Mucosa of rectum (tissue), 2 donors: ENCODE data around the gene MOK.

ENCODE experiments used
- H3K27ac ChIP-seq, 2 donors: one replicate each; pipeline ENCODE4 v1.7.0; 2013; ENCODE audit warnings: inconsistent platforms in 2 of 2, low read depth in 2 of 2, low read length in 2 of 2
- H3K27me3 ChIP-seq, 2 donors: one replicate each; pipeline ENCODE4 v1.7.0; 2013; ENCODE audit warnings: low read length in 2 of 2; ENCODE audit not compliant: control insufficient read depth in 2 of 2, insufficient read depth in 2 of 2
- H3K36me3 ChIP-seq, 2 donors: one replicate each; pipeline ENCODE4 v1.7.0; 2013; ENCODE audit warnings: low read length in 2 of 2; ENCODE audit not compliant: control insufficient read depth in 2 of 2, insufficient read depth in 2 of 2
- H3K4me1 ChIP-seq, 2 donors: one replicate each; pipeline ENCODE4 v1.7.0; 2013; ENCODE audit warnings: low read length in 2 of 2, mild to moderate bottlenecking in 1 of 2; ENCODE audit not compliant: control insufficient read depth in 2 of 2, insufficient read depth in 2 of 2
- H3K4me3 ChIP-seq, 2 donors: one replicate each; pipeline ENCODE4 v1.7.0; 2013; ENCODE audit warnings: low read length in 2 of 2
- H3K9ac ChIP-seq, 2 donors: one replicate each; pipeline ENCODE4 v1.7.0; 2013; ENCODE audit warnings: low read length in 2 of 2, low read depth in 1 of 2, mild to moderate bottlenecking in 1 of 2
- H3K9me3 ChIP-seq, 2 donors: one replicate each; pipeline ENCODE4 v1.7.0; 2013; ENCODE audit warnings: low read length in 2 of 2; ENCODE audit not compliant: control insufficient read depth in 2 of 2
- donor health status: healthy.
- donor health status: Normal muscosa, but diverticular disease.

Gene MOK

DNA sequence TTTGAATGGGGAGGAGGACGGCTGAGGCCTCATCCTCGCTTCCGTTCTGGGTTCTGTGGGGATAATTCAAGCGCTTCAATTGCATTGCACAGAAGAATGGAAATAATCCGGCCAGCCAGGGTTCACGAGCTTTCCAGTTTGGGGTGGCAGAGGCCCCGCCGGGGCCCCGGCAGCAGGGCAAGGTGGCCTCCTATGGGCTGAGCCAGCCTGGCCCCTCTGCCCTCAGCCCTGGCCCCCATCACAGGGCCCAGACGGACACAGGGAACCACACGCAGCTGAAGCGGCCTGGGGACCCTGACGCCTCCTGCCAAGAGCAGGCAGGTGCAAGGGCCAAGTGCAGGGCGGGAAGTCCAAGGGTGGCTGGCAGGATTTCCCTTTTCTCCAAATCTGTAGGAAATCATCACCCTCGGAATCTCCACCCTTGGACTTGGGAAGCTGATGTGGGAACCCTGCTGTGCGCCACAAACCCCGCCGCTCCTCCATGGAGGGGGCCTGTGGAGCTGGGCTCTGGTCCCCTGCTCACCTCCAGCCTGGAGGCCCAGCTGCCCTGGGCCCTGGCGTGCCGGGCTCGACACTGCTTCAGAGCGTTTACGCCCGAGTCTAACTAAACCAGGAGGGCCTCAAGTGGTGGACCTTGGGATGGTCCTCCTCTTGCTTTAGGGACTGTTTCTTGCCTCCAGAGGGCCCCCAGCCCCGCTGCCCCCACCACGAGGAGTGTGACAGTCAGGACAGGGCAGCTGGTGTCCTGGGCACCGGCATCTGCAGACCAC lies 78.4 kb downstream of the MOK start:
- Histone ChIP-seq H3K36me3 (peaks cover 4 to 10% of the 10 kb centered on the region in 2 donors), H3K27ac (no peak overlapping the region), H3K9me3 (no peaks in the 10 kb centered on the region), H3K4me3 (no peak overlapping the region), H3K9ac (no peak overlapping the region), H3K4me1 (no peaks in the 10 kb centered on the region), H3K27me3 (no peaks in the 10 kb centered on the region)

DNA sequence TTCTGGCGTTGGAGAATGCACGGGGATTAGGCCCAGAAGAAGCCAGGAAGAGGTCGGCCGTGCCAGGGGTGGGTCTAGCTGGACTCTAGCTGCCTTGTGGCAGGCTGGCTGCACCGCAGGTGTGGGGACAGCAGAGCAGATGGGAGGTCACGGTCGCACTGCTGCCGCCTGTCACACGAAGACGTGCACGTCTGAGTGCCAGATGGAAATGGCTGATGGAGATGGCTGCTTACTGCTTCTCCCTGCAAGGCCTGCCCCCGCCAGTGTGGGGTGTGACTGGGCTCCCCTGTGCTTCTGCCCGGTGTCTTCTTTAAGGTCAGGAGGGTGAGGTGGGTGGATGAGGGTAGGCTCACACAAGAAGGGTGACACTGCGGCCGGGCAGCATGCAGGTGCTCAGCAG lies 79.0 kb downstream of the MOK start:
- Histone ChIP-seq H3K27ac (no peak overlapping the region), H3K9me3 (no peaks in the 10 kb centered on the region), H3K9ac (no peak overlapping the region), H3K4me1 (no peaks in the 10 kb centered on the region), H3K36me3 (peaks cover 4 to 10% of the 10 kb centered on the region in 2 donors), H3K4me3 (no peak overlapping the region), H3K27me3 (no peaks in the 10 kb centered on the region)

DNA sequence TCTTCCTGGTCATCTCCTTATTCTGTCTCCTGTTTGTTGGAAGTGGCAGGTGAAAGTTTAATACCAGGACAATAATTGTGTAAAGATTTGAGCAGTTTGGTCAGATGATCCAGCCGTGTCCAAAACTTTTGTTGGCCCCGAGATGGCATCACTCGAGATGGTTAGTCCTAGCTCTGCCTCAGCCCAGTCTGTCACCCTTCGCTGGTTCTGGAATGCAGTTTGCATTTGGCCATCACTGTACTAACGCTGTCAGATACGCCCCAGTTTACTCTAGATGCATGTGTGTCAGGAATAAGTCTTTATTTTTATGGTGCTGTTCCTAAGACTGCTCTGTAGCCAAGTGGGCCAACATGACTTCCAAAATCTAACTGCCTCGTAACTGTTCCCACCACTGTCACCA lies 79.6 kb downstream of the MOK start:
- Histone ChIP-seq H3K27me3 (no peaks in the 10 kb centered on the region), H3K36me3 (peaks cover 4 to 10% of the 10 kb centered on the region in 2 donors), H3K27ac (no peak overlapping the region)

DNA sequence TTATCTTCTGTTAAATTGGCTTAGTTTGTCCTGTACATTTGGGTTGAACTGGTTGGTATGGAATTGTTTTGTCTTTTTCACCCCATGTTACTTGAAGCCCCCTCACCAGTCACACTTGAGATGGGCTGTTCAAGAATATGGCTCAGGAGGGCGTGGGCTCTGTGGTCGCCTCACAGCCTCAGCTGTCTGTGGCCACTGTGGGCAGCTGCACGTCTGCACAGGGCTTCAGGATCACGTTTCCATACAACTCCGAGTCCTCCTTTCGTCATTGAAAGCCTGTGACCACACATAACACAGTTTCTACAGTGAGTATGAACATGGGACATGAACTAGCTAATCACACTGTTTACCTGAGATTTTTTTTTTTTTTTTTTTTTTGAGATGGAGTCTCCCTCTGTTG lies 81.3 kb downstream of the MOK start:
- H3K9ac ChIP-seq = no peak overlapping the region
- no peaks in the 10 kb centered on the region for H3K27me3 ChIP-seq
- H3K4me1 ChIP-seq = no peaks in the 10 kb centered on the region
- H3K4me3 ChIP-seq = no peak overlapping the region
- H3K9me3 ChIP-seq = no peaks in the 10 kb centered on the region
- H3K27ac ChIP-seq = no peak overlapping the region
- peaks cover 8 to 13% of the 10 kb centered on the region in 2 donors for H3K36me3 ChIP-seq

More for the DNA sequence above, 79.6 kb downstream of the MOK start:
- Histone ChIP-seq H3K9ac (no peak overlapping the region), H3K4me1 (no peaks in the 10 kb centered on the region), H3K4me3 (no peak overlapping the region), H3K9me3 (no peaks in the 10 kb centered on the region)

DNA sequence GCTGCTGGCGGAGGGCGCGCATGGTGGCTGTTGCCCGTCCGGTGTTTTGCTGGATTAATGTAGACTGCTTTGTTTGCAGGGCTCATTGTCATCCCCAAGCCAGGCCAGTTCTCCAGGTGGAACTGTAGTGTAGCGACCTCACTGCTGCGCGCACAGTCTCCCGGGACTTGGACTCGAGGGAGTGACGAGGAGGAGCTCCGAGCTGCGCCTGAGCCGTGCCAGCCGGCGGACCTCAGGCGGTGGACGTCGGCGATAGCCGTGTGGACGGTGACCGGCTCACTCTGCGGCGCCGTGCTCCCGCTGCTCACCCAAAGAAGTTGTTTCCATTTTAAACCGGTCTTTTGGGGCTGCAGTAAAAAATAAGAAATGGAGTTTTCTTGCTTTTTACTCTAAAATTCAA lies 82.2 kb downstream of the MOK start:
- Histone ChIP-seq H3K4me1 (no peaks in the 10 kb centered on the region), H3K9me3 (no peaks in the 10 kb centered on the region), H3K4me3 (no peak overlapping the region), H3K36me3 (peaks cover 10 to 13% of the 10 kb centered on the region in 2 donors), H3K27me3 (no peaks in the 10 kb centered on the region), H3K9ac (no peak overlapping the region), H3K27ac (no peak overlapping the region)

DNA sequence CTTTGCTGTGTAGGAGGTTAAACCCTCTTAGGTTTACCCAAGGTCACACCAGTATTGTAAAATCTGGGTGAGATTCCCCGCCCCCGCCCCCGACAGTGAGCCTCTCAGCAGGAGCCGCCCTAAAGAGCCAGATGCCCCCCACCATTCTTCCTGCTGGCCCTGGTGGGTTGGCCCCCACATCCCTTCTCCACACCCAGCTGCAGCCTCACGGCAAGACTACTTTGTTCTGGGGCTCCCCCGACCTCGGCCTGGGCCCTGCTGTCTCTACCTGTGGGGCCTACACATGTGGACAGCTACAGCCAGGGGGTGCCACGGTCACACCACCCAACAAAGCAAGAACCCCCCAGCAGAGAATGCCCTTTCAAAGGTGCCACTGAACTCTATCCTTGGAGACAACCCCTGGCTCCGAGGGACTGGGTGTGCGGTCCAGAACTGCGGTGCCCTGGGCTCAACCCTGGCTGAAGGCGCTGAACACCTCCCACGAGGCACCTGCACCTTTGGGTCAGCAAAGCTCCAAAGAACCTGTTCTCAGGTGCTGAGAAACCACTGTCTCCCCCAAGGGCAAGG lies 82.9 kb downstream of the MOK start:
- no peak overlapping the region for H3K4me3 ChIP-seq
- H3K9me3 ChIP-seq = no peaks in the 10 kb centered on the region
- H3K36me3 ChIP-seq = peaks cover 10 to 16% of the 10 kb centered on the region in 2 donors
- no peaks in the 10 kb centered on the region for H3K27me3 ChIP-seq
- H3K4me1 ChIP-seq = no peaks in the 10 kb centered on the region
- no peak overlapping the region for H3K27ac ChIP-seq
- H3K9ac ChIP-seq = no peak overlapping the region

DNA sequence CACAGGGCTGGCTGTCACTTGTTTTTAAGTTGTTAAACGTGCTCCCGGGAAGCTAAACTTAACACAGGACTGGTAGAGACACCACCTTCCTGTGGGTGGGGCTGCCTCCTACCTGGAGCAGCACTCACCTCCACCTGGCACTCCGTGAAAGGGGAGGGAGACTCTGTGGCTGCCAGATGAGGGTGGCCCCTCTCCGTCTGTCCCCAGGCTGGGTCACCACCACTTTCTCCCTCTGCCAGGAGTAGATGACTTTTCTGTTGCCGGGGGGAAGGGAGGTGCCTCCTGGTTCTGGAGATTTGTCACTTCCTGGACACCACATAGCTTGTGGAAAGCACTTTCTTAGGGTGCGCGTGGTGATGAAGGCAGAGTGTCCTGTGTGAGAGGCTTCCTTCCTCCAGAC lies 83.9 kb downstream of the MOK start:
- Histone ChIP-seq H3K27me3 (no peaks in the 10 kb centered on the region), H3K36me3 (peaks cover 10 to 17% of the 10 kb centered on the region in 2 donors), H3K9me3 (no peaks in the 10 kb centered on the region), H3K9ac (no peak overlapping the region), H3K4me1 (no peaks in the 10 kb centered on the region), H3K27ac (no peak overlapping the region), H3K4me3 (no peak overlapping the region)

DNA sequence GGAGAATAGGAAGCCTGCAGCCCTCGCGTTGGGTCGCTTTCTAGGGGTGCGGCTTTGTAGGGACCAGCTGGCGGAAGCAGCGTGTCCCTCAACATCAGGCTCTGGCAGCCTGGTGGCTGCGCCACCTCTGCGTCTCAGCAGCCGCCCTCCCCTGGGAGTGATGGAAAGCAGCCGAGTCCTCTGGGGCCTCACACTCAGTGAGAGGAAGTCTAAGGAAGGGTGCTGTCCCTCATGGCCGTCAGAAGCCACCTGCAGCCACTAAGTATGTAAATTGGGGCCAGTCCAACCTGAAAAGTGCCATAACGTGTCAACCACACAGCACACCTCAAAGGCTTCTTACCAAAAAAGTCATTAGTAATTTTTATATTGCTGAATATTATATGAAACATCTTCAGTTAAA lies 84.9 kb downstream of the MOK start:
- peaks cover 10 to 17% of the 10 kb centered on the region in 2 donors for H3K36me3 ChIP-seq
- no peak overlapping the region for H3K27ac ChIP-seq

DNA sequence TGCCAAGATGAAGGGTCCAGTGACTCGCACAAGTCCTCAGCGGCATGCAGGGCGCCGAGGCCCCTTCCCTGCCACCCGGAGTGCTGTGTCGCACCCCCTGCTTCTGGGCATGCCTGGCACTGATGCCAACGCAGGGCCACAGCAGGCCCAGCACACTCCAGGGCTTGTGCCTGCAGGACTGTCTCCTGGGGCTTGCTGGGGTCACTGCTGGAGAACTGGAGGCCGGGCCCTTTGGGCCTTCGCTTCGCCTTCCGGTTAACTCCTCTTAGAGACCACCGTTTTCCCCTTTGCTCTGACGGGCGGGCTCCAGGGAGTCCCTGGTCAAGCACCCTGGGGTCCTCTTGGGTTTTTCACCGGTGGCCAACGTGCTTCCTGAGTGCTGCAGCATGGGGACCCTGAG lies 85.6 kb downstream of the MOK start:
- Histone ChIP-seq H3K27ac (no peak overlapping the region), H3K9ac (no peak overlapping the region), H3K4me3 (no peak overlapping the region), H3K36me3 (peaks cover 10 to 17% of the 10 kb centered on the region in 2 donors), H3K4me1 (no peaks in the 10 kb centered on the region), H3K9me3 (no peaks in the 10 kb centered on the region), H3K27me3 (no peaks in the 10 kb centered on the region)

More for the DNA sequence above, 84.9 kb downstream of the MOK start:
- Histone ChIP-seq H3K27me3 (no peaks in the 10 kb centered on the region), H3K9ac (no peak overlapping the region), H3K4me1 (no peaks in the 10 kb centered on the region), H3K9me3 (no peaks in the 10 kb centered on the region), H3K4me3 (no peak overlapping the region)

DNA sequence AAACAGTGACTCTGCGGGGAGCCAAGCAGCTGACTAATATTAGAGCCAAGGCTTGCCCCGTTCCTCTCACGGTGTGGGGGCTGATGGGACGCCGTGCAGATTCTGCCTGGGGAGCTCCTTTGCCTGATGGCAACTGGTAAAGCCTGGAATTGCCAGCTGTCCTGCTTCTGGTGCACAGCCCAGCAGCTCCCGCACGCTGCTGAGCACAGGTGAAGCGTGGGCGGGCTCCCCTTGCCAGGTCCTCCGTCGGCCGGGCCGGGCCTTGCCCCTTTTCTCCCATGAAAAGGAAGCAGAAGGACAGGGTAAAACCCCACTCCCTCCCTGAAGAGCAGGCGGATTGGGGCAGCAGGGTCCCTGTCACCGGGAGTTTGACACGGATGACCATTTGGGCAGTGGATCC lies 86.3 kb downstream of the MOK start:
- no peak overlapping the region for H3K9ac ChIP-seq

More for the DNA sequence above, 86.3 kb downstream of the MOK start:
- Histone ChIP-seq H3K4me1 (no peaks in the 10 kb centered on the region), H3K27ac (no peak overlapping the region), H3K27me3 (no peaks in the 10 kb centered on the region), H3K36me3 (peaks cover 10 to 18% of the 10 kb centered on the region in 2 donors), H3K9me3 (no peaks in the 10 kb centered on the region), H3K4me3 (no peak overlapping the region)
